GM18861 (cell line): ENCODE data around the gene GNB1.

Experiments
- ATAC-seq: cut with Tn5 transposase; IDR thresholded peaks from one replicate; pipeline ENCODE4 v1.9.1; 2021; ENCODE audit not compliant: unreplicated experiment

GNB1 gene

DNA sequence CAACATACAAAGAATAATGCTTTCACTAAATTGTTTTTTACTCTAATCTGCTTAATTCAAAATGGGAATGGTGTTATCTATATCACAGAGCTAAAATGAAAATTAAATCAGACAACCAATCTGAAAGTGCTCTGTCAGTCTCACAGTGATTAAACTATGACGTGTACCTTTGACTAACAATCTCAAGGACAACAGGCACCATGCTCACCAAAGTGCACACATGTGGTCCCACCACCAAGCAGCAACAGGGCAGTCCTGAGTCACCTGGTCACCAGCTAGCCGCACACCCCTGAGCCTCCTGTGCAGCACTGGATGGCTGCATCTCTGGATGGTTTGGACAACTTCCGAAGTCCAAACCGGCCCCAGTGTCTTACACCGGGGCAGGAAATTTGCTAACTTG is 58.1 kb downstream of the GNB1 start:
- ATAC-seq, result no peak

- no peak for ATAC-seq
Observed at GRCh38 chr1:1832166-1832565, 58.7 kb downstream of the GNB1 start.

GRCh38 chr1:1827089-1827848 is 63.6 kb downstream of the GNB1 start:
- ATAC-seq, result no peak

DNA sequence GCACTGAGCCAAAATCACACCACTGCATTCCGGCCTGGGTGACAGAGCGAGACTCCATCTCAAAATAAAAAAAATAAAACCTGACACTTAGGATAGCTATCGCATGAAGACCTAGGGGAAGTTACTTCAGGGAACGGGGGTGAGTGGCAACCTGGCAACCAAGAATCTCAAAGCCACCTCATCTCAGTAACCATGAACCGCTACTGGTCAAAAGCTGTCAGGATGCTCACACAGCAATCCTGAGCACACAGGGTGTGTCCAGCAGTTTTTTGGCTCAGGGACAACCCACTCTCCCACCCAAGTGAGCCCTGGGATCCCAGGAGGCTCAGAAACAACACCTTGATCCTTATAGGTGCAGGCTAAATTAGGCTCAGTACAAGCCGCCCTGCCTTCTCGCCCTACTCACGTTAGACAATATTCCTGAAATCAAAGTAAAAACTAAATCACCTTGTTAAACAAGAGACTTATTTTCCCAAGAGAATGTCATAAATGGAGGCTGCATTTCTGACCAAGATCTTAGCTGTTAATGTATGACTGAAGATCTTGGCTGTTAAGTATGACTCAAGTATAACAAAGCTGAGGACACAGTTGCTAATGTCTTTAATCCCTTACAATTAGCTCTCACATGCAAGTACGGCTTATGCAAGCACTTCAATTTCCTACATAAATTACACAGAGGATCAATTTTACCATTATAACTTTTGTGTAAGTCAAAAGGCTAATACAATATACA is 64.4 kb downstream of the GNB1 start:
- ATAC-seq, result no peak

- no peak for ATAC-seq
Observed at GRCh38 chr1:1825217-1825616, 65.7 kb downstream of the GNB1 start.

GRCh38 chr1:1819762-1820161 is 71.1 kb downstream of the GNB1 start:
- no peak for ATAC-seq

GRCh38 chr1:1817221-1817620 is 73.7 kb downstream of the GNB1 start:
- no peak for ATAC-seq

GRCh38 chr1:1815606-1816281 is 75.1 kb downstream of the GNB1 start:
- no peak for ATAC-seq

DNA sequence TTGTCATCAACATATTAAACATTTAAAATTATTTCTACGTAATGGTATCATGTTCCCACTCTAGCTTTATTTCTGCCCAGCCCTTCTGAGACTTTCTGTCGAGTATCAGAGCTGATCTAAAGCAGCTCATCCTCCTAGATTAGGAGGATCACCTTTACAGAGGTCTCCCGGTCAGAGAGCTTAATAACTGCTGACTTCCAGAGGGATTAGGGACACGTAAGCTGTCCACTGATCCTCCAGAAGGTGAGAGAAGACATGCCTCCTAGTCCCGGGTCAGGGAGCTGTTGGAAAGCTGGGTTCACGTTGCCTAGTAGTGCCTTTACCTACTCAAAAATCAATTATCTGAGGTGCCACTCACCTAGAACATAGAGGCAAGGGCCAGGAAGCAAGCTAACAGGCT is 81.4 kb downstream of the GNB1 start:
- no peak for ATAC-seq

DNA sequence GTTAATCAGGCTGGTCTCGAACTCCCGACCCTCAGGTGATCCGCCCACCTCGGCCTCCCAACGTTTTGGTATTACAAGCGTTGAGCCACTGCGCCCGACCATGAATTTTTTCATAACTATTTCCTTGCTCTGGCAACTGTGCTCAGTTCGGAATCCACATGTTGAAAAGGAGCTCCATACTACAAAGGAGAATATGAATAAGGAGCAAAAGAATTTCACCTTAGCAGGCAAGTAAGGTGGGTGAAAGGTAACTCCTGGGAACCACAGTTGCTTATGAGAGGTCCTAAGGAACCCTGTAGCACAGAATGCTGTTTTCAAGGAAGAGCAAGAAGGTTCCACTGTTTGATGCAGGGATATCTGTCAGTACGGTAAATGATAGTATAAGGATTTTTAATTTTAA is 82.7 kb downstream of the GNB1 start:
- no peak for ATAC-seq

- ATAC-seq, result no peak
Observed at GRCh38 chr1:1806890-1807289, 84.0 kb downstream of the GNB1 start.

- no peak for ATAC-seq
Observed at GRCh38 chr1:1804301-1804700, 86.6 kb downstream of the GNB1 start.

- no peak for ATAC-seq
Observed at GRCh38 chr1:1802871-1803270, 88.0 kb downstream of the GNB1 start.

DNA sequence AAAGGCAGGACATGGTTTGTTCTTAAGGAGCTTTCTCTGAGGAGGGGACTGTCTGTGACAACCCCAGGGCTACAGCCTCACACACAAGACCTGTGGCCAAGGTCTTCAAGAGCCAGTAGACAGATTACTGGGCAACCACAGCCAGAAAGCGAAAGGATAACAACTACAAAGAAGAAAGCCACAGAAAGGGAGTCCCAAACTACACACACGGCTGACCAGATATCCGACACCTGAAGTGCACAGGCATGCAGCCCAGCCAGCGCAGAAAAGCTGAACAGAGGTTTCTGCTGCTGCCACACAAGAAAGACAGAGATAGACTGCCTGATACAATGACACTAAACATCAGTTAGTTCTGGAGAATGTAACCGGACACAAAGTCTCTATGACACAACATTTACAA is 91.2 kb downstream of the GNB1 start:
- peak; percentile 62 for ATAC-seq

GRCh38 chr1:1797731-1798341 is 93.1 kb downstream of the GNB1 start:
- ATAC-seq, result no peak

DNA sequence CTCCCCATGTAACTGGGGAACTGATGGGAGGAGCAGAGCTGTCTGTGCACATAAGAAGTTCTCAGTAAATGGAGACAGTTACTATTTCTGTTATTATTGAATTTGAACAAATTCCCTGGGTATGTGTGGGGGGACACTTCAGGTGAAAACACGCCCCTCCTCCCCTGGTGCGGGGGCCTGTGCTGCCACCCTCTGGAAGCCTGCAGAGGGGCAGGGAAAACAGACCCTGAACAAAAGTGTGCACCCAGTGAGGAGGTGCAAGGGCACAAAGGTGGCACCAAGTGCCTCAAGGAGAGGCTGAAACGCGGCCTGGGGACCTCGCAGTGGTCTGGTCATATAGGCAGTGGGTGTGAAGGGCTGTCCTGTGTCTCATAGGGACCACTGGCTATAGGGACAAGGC is 94.4 kb downstream of the GNB1 start:
- ATAC-seq, result no peak

DNA sequence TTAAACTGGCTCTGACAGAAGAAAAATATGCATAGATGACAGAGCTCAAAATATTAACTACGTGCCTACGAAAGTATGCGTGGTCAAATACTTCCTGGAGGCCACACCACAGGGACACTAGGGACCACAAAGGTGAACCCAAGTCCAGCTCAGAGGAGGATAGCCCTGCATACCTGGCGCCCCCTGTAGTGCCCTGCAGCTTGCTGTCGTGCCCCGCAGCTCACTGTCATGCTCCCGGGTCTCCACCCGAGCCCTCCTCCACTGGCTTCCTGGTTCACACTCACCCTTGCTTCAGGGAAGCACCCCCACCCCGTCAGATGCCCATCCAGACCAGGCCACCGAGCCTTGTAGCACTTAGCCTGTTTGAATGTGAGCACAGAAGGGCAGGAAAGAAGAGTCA is 95.9 kb downstream of the GNB1 start:
- no peak for ATAC-seq

DNA sequence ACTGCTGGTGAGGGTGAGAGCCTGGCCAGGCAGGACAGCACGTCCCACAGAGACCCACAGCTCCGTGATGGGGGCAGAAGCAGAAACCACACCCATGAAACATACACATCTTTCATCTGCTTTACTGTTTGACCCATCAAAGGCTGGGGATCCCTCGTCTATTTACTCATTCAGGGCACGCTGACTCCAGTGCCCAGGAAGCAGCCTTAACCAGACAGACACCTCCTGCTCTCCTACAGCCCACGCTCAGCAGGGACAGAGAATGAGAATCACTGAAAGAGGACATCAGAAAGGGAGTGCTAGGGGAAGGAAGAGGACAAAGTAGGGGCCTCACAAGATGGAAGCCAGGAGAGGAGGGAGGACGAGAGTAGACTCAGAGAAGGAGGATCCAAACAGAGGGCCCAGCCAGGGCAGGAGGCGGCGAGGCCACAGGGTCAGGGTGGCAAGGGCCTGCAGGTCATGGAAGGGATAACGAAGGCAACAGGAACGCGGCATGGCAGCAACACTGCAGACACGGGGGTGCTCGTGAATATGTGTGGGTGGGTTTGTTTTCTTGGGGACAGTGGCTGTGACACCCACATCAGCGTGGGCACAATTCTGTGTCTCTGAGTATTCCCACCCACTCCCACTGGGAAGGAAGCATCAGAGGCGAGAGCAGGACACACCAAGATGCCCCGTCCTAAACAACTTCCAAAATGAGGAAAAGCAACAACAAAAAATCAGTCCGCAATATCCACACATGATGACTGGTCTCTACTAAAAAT is 97.2 kb downstream of the GNB1 start:
- ATAC-seq, result no peak

DNA sequence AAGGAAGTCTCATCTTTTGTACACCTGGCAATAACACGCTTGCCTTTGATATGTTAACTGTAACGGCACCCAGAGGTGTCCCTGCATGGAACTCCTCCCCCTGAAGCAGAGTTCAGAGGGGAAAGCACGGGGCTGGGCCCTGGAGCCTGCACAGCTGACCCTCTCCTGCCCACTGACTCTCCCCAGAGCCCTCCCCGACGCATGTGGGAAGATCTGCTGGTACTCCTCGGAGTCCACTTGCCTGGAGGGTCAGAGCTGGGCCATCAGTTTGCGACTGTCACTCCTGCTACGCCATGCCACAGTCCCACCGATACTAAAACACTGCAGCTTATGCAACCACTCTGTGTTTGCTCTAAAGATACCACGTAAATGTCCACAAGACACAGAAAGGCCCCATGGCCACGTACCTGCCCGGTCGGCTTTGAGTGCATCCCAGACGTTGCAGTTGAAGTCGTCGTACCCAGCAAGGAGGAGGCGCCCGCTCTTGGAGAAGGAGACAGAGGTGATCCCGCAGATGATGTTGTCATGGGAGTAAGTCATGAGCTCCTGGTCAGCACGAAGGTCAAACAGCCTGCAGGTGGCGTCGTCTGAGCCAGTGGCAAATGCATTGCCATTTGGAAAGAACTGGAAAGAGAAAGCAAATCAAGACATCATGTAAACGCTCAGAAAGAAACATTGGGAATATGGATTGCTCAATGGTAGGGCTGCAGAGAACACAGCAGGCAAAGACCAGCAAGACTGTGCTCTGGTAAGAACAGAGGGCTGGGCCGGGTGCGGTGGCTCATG is 102.0 kb downstream of the GNB1 start:
- ATAC-seq, result no peak

- no peak for ATAC-seq
Observed at GRCh38 chr1:1788136-1788535, 102.8 kb downstream of the GNB1 start.
